ENCODE data around the gene FAM3C. TPM values are rescaled to one million over a fixed set of nuclear protein-coding genes. Genes with fewer than 3 reads are reported as not detected.

Gene FAM3C
- total and polyA plus RNA-seq, 2 of the 4 experiments (the other 2 are of a cell fraction), result 11.5 to 45.8 TPM

GRCh38 chr7:121371367-121371766 lies 24.7 kb downstream of the FAM3C start:
- peaks cover 9% of the 10 kb centered on the region; the same call in 1 of the 2 replicates for H3K36me3 ChIP-seq (ENCODE audit: control insufficient read depth, insufficient read depth, low read length)
- BruUV-seq (replicated peaks), result no TSS peak
- in situ Hi-C loops (cut with MboI; ENCODE audit: low sequenced_read_pairs), result no loop called here

More at GRCh38 chr7:121371367-121371766, 24.7 kb downstream of the FAM3C start:
- intact Hi-C loops (cut with micrococcal nuclease) (no loop called here), dilution Hi-C loops (cut with HindIII; ENCODE audit: low sequenced_read_pairs, unreplicated experiment) (loop anchor here (25.0 kb wide), 1 partner anchor 191 kb away; no protein-coding TSS in a partner anchor)
- Histone ChIP-seq H3K79me1 (ENCODE audit: low read depth in 1 of 2, low read length in 2 of 2) (0 out of 4 replicates have a peak, but pooled peaks cover 0 to 4% of the 10 kb centered on the region in 2 experiments), H2BK20ac (ENCODE audit: low read depth, low read length) (no peak overlapping the region), H3K4me3 (ENCODE audit: insufficient read depth, low read depth, low read length) (no peak overlapping the region), H2AK9ac (replicated peaks; ENCODE audit: low read depth, low read length, poor library complexity) (no peak overlapping the region), H3K9ac (ENCODE audit: low read depth, low read length) (no peak overlapping the region), H3K4ac (ENCODE audit: low read depth, low read length) (no peak overlapping the region), H3K27ac (ENCODE audit: insufficient read depth, low read length) (no peak overlapping the region), H3K4me2 (ENCODE audit: low read depth, low read length) (no peak overlapping the region), H2AK5ac (ENCODE audit: low read depth, low read length) (no peak overlapping the region), H4K5ac (ENCODE audit: low read depth, low read length) (no peak overlapping the region), H3K14ac (replicated peaks; ENCODE audit: low read depth, low read length) (no peak overlapping the region), H2AFZ (replicated peaks; ENCODE audit: low read length, poor library complexity) (no peak overlapping the region), H3K56ac (ENCODE audit: extremely low read depth, insufficient read depth, low read length) (no peak overlapping the region), H4K20me1 (ENCODE audit: insufficient read depth, low read length) (no peaks in the 10 kb centered on the region), H4K8ac (ENCODE audit: low read depth in 2 of 2, low read length in 2 of 2) (no peak overlapping the region), H3K9me1 (ENCODE audit: insufficient read depth, low read length) (no peaks in the 10 kb centered on the region), H3K23ac (ENCODE audit: low read depth, low read length) (no peak overlapping the region), H2BK5ac (ENCODE audit: low read depth, low read length, poor library complexity, severe bottlenecking) (no peak overlapping the region), H3K4me1 (ENCODE audit: control insufficient read depth, insufficient read depth, low read length) (peaks cover 5% of the 10 kb centered on the region), H3K18ac (ENCODE audit: low read depth, low read length) (no peak overlapping the region), H3K9me3 (ENCODE audit: control insufficient read depth, insufficient read depth, low read length) (no peaks in the 10 kb centered on the region), H2BK15ac (ENCODE audit: low read depth, low read length) (no peak overlapping the region), H2BK120ac (ENCODE audit: low read depth, low read length) (no peak overlapping the region), H4K91ac (ENCODE audit: insufficient read depth, low read depth, low read length) (no peak overlapping the region), H3K27me3 (ENCODE audit: control insufficient read depth, insufficient read depth, low read length) (no peaks in the 10 kb centered on the region)
- DNase-seq, result no peak
- CTCF ChIA-PET, result interaction anchor here (0.7 kb wide), 1 partner anchor 176 kb away, joined by 3 read pairs; no protein-coding TSS in a partner anchor
- POLR2A ChIA-PET (ENCODE audit: unreplicated experiment), result no interaction called here
- no CpG with 5 or more reads among the region's 1 CpG for WGBS, 2 experiments (ENCODE audit: extremely low coverage in 2 of 2, insufficient read length in 1 of 2)
- ATAC-seq (ENCODE audit: low read depth), result no peak
- no peak for TF ChIP-seq MAZ (IDR thresholded peaks at IDR 0.05; ENCODE audit: borderline replicate concordance, low read depth, low read length)
- TF ChIP-seq CEBPB (IDR thresholded peaks at IDR 0.05; ENCODE audit: low read depth, low read length), result no peak
- TF ChIP-seq NFE2L2 (IDR thresholded peaks at IDR 0.05; ENCODE audit: low read depth, low read length), result no peak
- no peak for TF ChIP-seq RFX5 (IDR thresholded peaks at IDR 0.05; ENCODE audit: low read depth, low read length)
- no peak for TF ChIP-seq CHD1 (IDR thresholded peaks at IDR 0.05; ENCODE audit: low read depth, low read length)
- no peak for TF ChIP-seq CTCF (conservative IDR thresholded peaks at IDR 0.05; ENCODE audit: low read depth, low read length)
- no peak for TF ChIP-seq POLR2A (IDR thresholded peaks at IDR 0.05; ENCODE audit: low read depth, low read length)
- no peak for TF ChIP-seq FOS (IDR thresholded peaks at IDR 0.05; ENCODE audit: low read depth, low read length)
- no peak for TF ChIP-seq RAD21 (IDR thresholded peaks at IDR 0.05; ENCODE audit: low read length)
- TF ChIP-seq RCOR1 (IDR thresholded peaks at IDR 0.05; ENCODE audit: insufficient replicate concordance, low read length), result no peak
- TF ChIP-seq BHLHE40 (IDR thresholded peaks at IDR 0.05; ENCODE audit: low read depth, low read length), result no peak
- TF ChIP-seq USF2 (IDR thresholded peaks at IDR 0.05; ENCODE audit: low read depth, low read length), result no peak
- no peak for TF ChIP-seq MXI1 (IDR thresholded peaks at IDR 0.05; ENCODE audit: borderline replicate concordance, low read depth, low read length)

Data from IMR-90 (cell line).